22Rv1 (cell line): ENCODE data around the gene LASP1NB.

Experiments
- ZFX ChIP-seq: fragments of 450-650 bp; IDR thresholded peaks from 2 replicates; pipeline ENCODE4 v1.6.1; 2017; ENCODE audit warnings: antibody characterized with exemption, borderline replicate concordance
- TF ChIP-seq, protein P1 (sequence below): fragments of 450-650 bp; IDR thresholded peaks from 2 replicates; pipeline ENCODE4 v1.5.1; 2017; ENCODE audit warnings: mild to moderate bottlenecking

DNA sequence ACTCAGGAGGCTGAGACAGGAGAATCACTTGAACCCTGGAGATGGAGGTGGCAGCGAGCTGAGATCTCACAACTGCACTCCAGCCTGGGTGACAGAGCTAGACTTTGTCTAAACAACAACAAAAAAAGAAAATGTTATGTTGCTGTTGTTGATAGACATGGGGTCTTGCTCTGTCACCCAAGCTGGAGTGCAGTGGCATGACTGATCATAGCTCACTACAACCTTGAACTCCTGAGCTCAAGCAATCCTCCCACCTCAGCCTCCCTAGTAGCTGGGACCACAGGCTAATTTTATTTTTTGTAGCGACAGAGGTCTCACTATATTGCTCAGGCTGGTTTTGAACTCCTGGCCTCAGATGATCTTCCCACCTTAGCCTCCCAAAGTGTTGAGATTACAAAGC, 21.8 kb downstream of the LASP1NB start:
- TF ChIP-seq, protein P1, sequence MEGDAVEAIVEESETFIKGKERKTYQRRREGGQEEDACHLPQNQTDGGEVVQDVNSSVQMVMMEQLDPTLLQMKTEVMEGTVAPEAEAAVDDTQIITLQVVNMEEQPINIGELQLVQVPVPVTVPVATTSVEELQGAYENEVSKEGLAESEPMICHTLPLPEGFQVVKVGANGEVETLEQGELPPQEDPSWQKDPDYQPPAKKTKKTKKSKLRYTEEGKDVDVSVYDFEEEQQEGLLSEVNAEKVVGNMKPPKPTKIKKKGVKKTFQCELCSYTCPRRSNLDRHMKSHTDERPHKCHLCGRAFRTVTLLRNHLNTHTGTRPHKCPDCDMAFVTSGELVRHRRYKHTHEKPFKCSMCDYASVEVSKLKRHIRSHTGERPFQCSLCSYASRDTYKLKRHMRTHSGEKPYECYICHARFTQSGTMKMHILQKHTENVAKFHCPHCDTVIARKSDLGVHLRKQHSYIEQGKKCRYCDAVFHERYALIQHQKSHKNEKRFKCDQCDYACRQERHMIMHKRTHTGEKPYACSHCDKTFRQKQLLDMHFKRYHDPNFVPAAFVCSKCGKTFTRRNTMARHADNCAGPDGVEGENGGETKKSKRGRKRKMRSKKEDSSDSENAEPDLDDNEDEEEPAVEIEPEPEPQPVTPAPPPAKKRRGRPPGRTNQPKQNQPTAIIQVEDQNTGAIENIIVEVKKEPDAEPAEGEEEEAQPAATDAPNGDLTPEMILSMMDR = no peak
- TF ChIP-seq ZFX = no peak
